Measurements from ENCODE around the gene REEP6. TPM values are rescaled to one million over a fixed set of nuclear protein-coding genes. Genes with fewer than 3 reads are reported as not detected.
A peak's percentile ranks its signal among the peaks of the same experiment; 100 is the strongest.

Gene REEP6
- total and polyA plus RNA-seq, 2 of the 8 experiments (the other 6 are each of a cell fraction or from before 2014, with no cell fraction given), result 12.6 to 20.7 TPM

GRCh38 chr19:1449467-1450442 lies 41.2 kb upstream of the REEP6 start, which contains the start of gene APC2:
Gene APC2, plus strand, starts transcription at chr19:1450121. Its CDS starts 2,881 bp downstream, at chr19:1453002.
- Histone ChIP-seq H3K27me3 (replicated peaks in 1 of 4; ENCODE audit: control insufficient read depth in 3 of 4, extremely low read depth in 1 of 4, insufficient read depth in 3 of 4, low read length in 3 of 4) (peaks cover 34 to 59% (median 57%) of the 10 kb centered on the region in 4 experiments), H3K23me2 (ENCODE audit: low read depth, low read length) (peaks cover 4% of the 10 kb centered on the region; the same call in 1 of the 2 replicates), H2BK120ac (replicated peaks; ENCODE audit: low read depth, low read length) (no peak within 1 kb of the TSS), H3K79me1 (ENCODE audit: low read depth, low read length) (no peaks in the 10 kb centered on the region), H2AK5ac (ENCODE audit: low read depth, low read length) (no peak within 1 kb of the TSS), H4K5ac (ENCODE audit: insufficient read length, low read depth, low read length) (no peak within 1 kb of the TSS), H3K9ac (replicated peaks in 1 of 4; ENCODE audit: extremely low read depth in 1 of 4, low read depth in 3 of 4, low read length in 3 of 4) (peak within 1 kb of the TSS in 2 of 4 experiments; percentile 25 to 50; a peak in 3 of 7 replicates), H2BK12ac (ENCODE audit: low read depth, low read length) (peak within 1 kb of the TSS; percentile 27; the same call in 1 of the 2 replicates), H4K8ac (ENCODE audit: extremely low read depth, insufficient read depth, low read length) (peak within 1 kb of the TSS; percentile 87; the same call in 1 of the 2 replicates), H3K4ac (replicated peaks; ENCODE audit: insufficient read length, low read depth, low read length) (peak within 1 kb of the TSS; percentile 62), H4K91ac (replicated peaks; ENCODE audit: insufficient read length, low read length) (no peak within 1 kb of the TSS), H2BK15ac (ENCODE audit: low read length) (peak within 1 kb of the TSS; percentile 95; the same call in 1 of the 2 replicates), H2BK20ac (ENCODE audit: low read length) (0 out of 2 replicates have a peak within 1 kb of the TSS, but pooled peaks have one; percentile 61), H3K36me3 (ENCODE audit: control insufficient read depth in 2 of 4, insufficient read depth in 4 of 4, low read length in 3 of 4) (no peaks in the 10 kb centered on the region), H3K4me1 (replicated peaks in 1 of 4; ENCODE audit: control insufficient read depth in 3 of 4, insufficient read depth in 4 of 4, low read length in 3 of 4) (peaks cover 0 to 35% (median 26%) of the 10 kb centered on the region in 4 experiments; a peak in 6 of 7 replicates), H2AFZ (ENCODE audit: low read length) (no peak within 1 kb of the TSS), H3K56ac (replicated peaks; ENCODE audit: insufficient read length, low read depth, low read length) (peak within 1 kb of the TSS; percentile 12), H3K14ac (ENCODE audit: insufficient read length) (no peak within 1 kb of the TSS), H3K79me2 (ENCODE audit: control insufficient read depth in 1 of 2, insufficient read depth in 2 of 2, low read length in 2 of 2) (no peaks in the 10 kb centered on the region), H3K18ac (ENCODE audit: extremely low read depth, low read length) (peak within 1 kb of the TSS; percentile 71; the same call in 1 of the 2 replicates), H2BK5ac (ENCODE audit: low read depth, low read length) (no peak within 1 kb of the TSS), H3K27ac (ENCODE audit: low read depth, low read length) (no peak within 1 kb of the TSS), H3K9me3 (ENCODE audit: insufficient read depth in 2 of 2, low read depth in 1 of 2, low read length in 1 of 2) (no peaks in the 10 kb centered on the region), H3K23ac (ENCODE audit: insufficient read length) (no peak within 1 kb of the TSS), H3K4me2 (ENCODE audit: insufficient read depth in 1 of 2, low read depth in 2 of 2, low read length in 2 of 2) (peak within 1 kb of the TSS; percentile 55 to 66), H3K4me3 (ENCODE audit: extremely low read depth in 1 of 4, insufficient read depth in 2 of 4, low read depth in 3 of 4, low read length in 4 of 4) (peak within 1 kb of the TSS; percentile 22 to 60 (median 36)), H4K20me1 (replicated peaks in 1 of 2; ENCODE audit: control insufficient read depth in 1 of 2, insufficient read depth in 2 of 2, low read length in 2 of 2) (peaks cover 13 to 14% of the 10 kb centered on the region in 2 experiments)
- FAIRE-seq (no peak), DNase-seq (ENCODE audit: low read depth in 1 of 2, low spot score in 2 of 2) (peak in 1 of 2 experiments; percentile 93)
- POLR2A ChIA-PET (ENCODE audit: partially characterized antibody), result interaction anchor here (0.9 to 9.4 kb wide), 7 partner anchors 8 to 180 kb away, joined by 3 to 109 read pairs (median 3); partner anchors contain the start of genes CIRBP and FAM174C
- CTCF ChIA-PET (ENCODE audit: partially characterized antibody), result interaction anchor here (1.2 to 1.3 kb wide), 2 partner anchors 13 to 17 kb away, joined by 4 to 5 read pairs; no protein-coding TSS in a partner anchor
- WGBS, 2 experiments (ENCODE audit: extremely low coverage in 1 of 2, insufficient coverage in 1 of 2, insufficient read length in 1 of 2, insufficient replicate concordance in 2 of 2, low coverage in 1 of 2, low lambda C conversion rate in 2 of 2, missing lambda C conversion rate in 1 of 2), result 10% methylated on average over 59 of the region's 74 CpGs; no CpG with 5 or more reads in 1 of the 2 experiments
- TF ChIP-seq BRCA1 (IDR thresholded peaks at IDR 0.05; ENCODE audit: low read depth, low read length) (no peak), KDM4A (IDR thresholded peaks at IDR 0.05; ENCODE audit: low read depth, low read length, severe bottlenecking) (peak; percentile 25), PHF8 (conservative IDR thresholded peaks at IDR 0.05; ENCODE audit: low read depth, low read length) (0 out of 2 replicates have a peak, but pooled peaks have one; percentile 35), JUN (IDR thresholded peaks at IDR 0.05; ENCODE audit: low read depth, low read length) (no peak), CHD2 (IDR thresholded peaks at IDR 0.05; ENCODE audit: low read length) (peak; percentile 75), TBP (IDR thresholded peaks at IDR 0.05; ENCODE audit: low read depth, low read length) (no peak; the same call in 1 of the 2 replicates)
- TF ChIP-seq, protein P1, sequence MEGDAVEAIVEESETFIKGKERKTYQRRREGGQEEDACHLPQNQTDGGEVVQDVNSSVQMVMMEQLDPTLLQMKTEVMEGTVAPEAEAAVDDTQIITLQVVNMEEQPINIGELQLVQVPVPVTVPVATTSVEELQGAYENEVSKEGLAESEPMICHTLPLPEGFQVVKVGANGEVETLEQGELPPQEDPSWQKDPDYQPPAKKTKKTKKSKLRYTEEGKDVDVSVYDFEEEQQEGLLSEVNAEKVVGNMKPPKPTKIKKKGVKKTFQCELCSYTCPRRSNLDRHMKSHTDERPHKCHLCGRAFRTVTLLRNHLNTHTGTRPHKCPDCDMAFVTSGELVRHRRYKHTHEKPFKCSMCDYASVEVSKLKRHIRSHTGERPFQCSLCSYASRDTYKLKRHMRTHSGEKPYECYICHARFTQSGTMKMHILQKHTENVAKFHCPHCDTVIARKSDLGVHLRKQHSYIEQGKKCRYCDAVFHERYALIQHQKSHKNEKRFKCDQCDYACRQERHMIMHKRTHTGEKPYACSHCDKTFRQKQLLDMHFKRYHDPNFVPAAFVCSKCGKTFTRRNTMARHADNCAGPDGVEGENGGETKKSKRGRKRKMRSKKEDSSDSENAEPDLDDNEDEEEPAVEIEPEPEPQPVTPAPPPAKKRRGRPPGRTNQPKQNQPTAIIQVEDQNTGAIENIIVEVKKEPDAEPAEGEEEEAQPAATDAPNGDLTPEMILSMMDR (IDR thresholded peaks at IDR 0.05; ENCODE audit: control extremely low read depth in 1 of 3, insufficient read depth in 1 of 3, low read depth in 1 of 3, low read length in 3 of 3), result no peak; a peak in 1 of 4 replicates

Data from H1 (cell line).